GM18526 (cell line): Measurements from ENCODE around the gene RFX4.

Experiments
- POLR2A ChIP-seq: IDR thresholded peaks from 3 replicates; pipeline ENCODE4 v1.6.1; 2011; ENCODE audit not compliant: insufficient read length; ENCODE audit errors: extremely low read depth

Gene RFX4

GRCh38 chr12:106690569-106691305 is 107.9 kb downstream of the RFX4 start:
- TF ChIP-seq POLR2A, result no peak

- TF ChIP-seq POLR2A, result no peak
Measured at GRCh38 chr12:106692896-106693820, 110.4 kb downstream of the RFX4 start.

GRCh38 chr12:106696071-106696470 is 113.3 kb downstream of the RFX4 start:
- no peak for TF ChIP-seq POLR2A

GRCh38 chr12:106696681-106697417 is 114.0 kb downstream of the RFX4 start:
- no peak for TF ChIP-seq POLR2A

- TF ChIP-seq POLR2A, result no peak
Measured at GRCh38 chr12:106704081-106704480, 121.3 kb downstream of the RFX4 start.

GRCh38 chr12:106705971-106706370 is 123.2 kb downstream of the RFX4 start:
- no peak for TF ChIP-seq POLR2A

GRCh38 chr12:106709068-106709511 is 126.3 kb downstream of the RFX4 start:
- no peak for TF ChIP-seq POLR2A

DNA sequence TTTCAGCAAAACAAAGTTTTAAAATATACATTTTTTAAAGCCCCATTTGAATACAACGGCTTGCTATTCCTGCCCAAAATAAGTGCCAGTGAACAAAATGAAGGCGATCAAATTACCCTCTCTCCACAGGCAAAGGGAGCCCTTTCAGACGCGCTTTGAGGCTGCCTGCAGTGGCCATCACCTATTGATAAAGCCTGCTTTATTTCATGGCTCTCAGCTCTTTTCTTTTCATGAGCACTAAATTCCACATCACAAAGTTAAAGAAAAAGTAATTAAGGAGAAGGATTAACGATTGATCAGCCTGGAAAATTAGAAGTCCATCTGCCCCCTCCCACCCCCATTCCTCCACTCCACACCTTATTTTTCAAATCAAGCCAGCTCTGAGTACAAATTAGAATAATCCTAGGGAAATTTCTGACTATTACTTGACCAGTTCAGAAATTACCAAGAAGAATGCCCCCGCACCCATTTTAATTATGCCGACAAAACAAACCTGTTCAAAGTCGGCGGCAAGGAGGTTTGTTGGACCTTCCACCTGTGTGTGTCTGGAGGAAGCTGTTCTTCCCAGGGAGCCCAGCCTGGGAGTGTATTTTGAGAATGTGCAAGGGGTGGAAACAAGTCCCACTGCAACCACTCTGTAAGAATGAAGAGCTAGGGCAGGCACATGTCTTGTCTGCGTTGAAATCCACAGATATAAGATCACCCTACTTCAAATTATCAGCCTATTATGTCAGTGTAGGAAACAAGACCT is 127.5 kb downstream of the RFX4 start:
- no peak for TF ChIP-seq POLR2A

GRCh38 chr12:106711316-106711715 is 128.5 kb downstream of the RFX4 start:
- no peak for TF ChIP-seq POLR2A

- TF ChIP-seq POLR2A, result no peak
Measured at GRCh38 chr12:106712768-106713167, 130.0 kb downstream of the RFX4 start.

- TF ChIP-seq POLR2A, result no peak
Measured at GRCh38 chr12:106714926-106715325, 132.1 kb downstream of the RFX4 start.

- no peak for TF ChIP-seq POLR2A
Measured at GRCh38 chr12:106715582-106715981, 132.8 kb downstream of the RFX4 start.

DNA sequence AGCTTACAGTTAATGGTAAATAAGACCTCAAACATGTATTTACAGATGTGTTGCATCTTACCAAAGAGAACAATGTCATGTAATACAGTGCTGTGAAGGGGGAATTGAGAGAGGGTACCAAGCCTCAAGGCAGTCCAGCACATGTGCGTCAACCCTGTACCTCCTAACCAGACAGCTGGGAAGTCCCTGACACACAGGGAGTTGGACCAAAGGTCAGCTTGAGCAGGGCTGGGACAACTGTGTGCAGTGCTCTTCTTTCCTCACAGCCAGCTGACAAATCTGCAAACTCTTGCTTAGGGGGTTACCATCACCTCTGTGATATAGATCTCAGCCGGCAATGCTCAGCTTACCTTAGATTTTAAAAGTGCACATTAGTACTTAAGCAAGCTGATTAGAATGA is 134.9 kb downstream of the RFX4 start:
- no peak for TF ChIP-seq POLR2A

DNA sequence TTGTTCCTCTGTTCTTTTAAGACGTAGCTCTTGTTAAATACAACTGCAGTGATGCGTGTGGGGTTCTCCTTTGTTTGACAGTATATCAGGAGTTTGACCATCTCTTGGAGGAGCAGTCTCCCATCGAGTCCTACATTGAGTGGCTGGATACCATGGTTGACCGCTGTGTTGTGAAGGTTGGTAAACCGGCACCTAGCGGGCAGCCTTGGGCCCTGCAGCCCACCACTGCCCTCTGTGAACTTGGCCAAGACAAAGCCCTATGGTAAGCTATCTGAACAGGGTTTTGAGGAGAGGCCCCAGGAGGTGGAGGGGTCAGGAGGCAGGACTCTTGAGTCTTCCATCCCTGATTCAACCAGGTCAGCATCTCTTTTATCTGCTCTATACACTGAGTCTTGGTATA is 137.1 kb downstream of the RFX4 start:
- no peak for TF ChIP-seq POLR2A

DNA sequence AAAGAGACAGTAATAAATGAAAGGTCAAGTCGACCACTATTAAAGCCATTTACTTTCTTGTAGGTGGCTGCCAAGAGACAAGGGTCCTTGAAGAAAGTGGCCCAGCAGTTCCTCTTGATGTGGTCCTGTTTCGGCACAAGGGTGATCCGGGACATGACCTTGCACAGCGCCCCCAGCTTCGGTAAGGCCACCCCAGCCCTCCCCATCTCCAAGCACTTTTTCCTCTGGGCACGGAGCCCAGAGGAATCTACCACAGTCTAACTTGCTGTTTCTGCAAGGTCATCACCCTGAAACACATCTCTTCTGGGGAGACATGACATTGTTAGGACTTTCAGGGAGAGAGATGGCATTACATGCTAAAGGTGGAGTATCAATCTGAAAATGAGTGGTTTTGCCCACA is 137.9 kb downstream of the RFX4 start:
- no peak for TF ChIP-seq POLR2A
